HEK293 (cell line): ENCODE results near the gene MAML2.

Source experiments
- CTCF ChIP-seq: fragments of 450-650 bp; formaldehyde crosslinking; IDR thresholded peaks from 2 replicates; pipeline ENCODE4 v1.5.1; 2016; ENCODE audit warnings: missing biosample characterization, missing genetic modification characterization
- SALL2 ChIP-seq: fragments of 450-650 bp; formaldehyde crosslinking; IDR thresholded peaks from 2 replicates; pipeline ENCODE4 v1.5.0; 2017; ENCODE audit warnings: missing biosample characterization, mild to moderate bottlenecking, missing genetic modification characterization, borderline replicate concordance
- ZNF10 ChIP-seq: fragments of 450-650 bp; formaldehyde crosslinking; IDR thresholded peaks from 2 replicates; pipeline ENCODE4 v1.5.1; 2017; ENCODE audit warnings: missing biosample characterization, missing genetic modification characterization
- ZNF174 ChIP-seq: fragments of 450-650 bp; formaldehyde crosslinking; IDR thresholded peaks from 2 replicates; pipeline ENCODE4 v1.5.0; 2017; ENCODE audit warnings: missing biosample characterization, mild to moderate bottlenecking, missing genetic modification characterization
- ZNF274 ChIP-seq, 2 experiments: fragments of 200-500 bp in 1 of 2; fragments of 450-650 bp in 1 of 2; sonication (Bioruptor generic) in 1 of 2; formaldehyde crosslinking in 1 of 2; IDR thresholded peaks; 2 replicates each; pipeline versions ENCODE4 v1.5.1 to v1.6.1; 2014 to 2016; ENCODE audit warnings: borderline replicate concordance in 1 of 2, inconsistent platforms in 1 of 2, low read length in 1 of 2, missing biosample characterization in 1 of 2, missing genetic modification characterization in 1 of 2
- ZSCAN5A ChIP-seq: fragments of 450-650 bp; formaldehyde crosslinking; IDR thresholded peaks from 2 replicates; pipeline ENCODE4 v1.5.1; 2016; ENCODE audit warnings: missing biosample characterization, missing genetic modification characterization

- TF ChIP-seq SALL2 (tag by site-specific recombination) (no peak), ZNF274 (IDR thresholded peaks at IDR 0.05; ENCODE audit: low read length) (no peak), ZNF274 (tag by site-specific recombination; IDR thresholded peaks at IDR 0.05; ENCODE audit: borderline replicate concordance) (no peak), CTCF (tag by site-specific recombination) (no peak), ZNF174 (tag by site-specific recombination) (no peak), ZSCAN5A (tag by site-specific recombination) (no peak), ZNF10 (tag by site-specific recombination) (no peak)
Measured at GRCh38 chr11:96358321-96358720, 15.3 kb upstream of the MAML2 start.
